SU-DHL-6 (cell line): ENCODE measurements around the gene TOM1L2.

ENCODE experiments used
- CTCF ChIP-seq: fragments of 200-600 bp; sonication (generic); IDR thresholded peaks from one replicate; pipeline ENCODE4 v1.5.1; 2017; ENCODE audit warnings: antibody characterized with exemption, mild to moderate bottlenecking, low read length, moderate library complexity; ENCODE audit not compliant: insufficient read depth, poor library complexity, severe bottlenecking
- EZH2phosphoT487 ChIP-seq: fragments of 200-600 bp; sonication (generic), shearing (Covaris generic); conservative IDR thresholded peaks from 2 replicates; pipeline ENCODE4 v1.6.1; 2018; ENCODE audit warnings: mild to moderate bottlenecking, antibody characterized with exemption, low read length, moderate library complexity, mixed read lengths

- TF ChIP-seq CTCF (no peak), EZH2phosphoT487 (no peak)
Measured at GRCh38 chr17:17934214-17934613, 38.0 kb downstream of the TOM1L2 start.
